Natural killer cell (primary cell): ENCODE results near the gene KRT37. TPM values are rescaled to one million over a fixed set of nuclear protein-coding genes. Genes with fewer than 3 reads are reported as not detected.
"Not testable (repeated sequence)": the region's sequence is repeated elsewhere in the genome, so short reads cannot be mapped to it uniquely, and the experiment has no call there.

Experiments
- ATAC-seq, 3 donors: fragments of 150-1000 bp in 2 of 3; fragments of 200-7000 bp in 1 of 3; cut with Tn5 transposase; 1 replicate in 1 of 3; 2 replicates in 2 of 3; pipeline ENCODE4 v1.10.0; 2021; ENCODE audit warnings: mild to moderate bottlenecking in 2 of 3, moderate library complexity in 2 of 3
- DNase-seq, 2 donors: peaks; one replicate each; pipeline versions ENCODE4 v3.0.0 to v3.0.0-alpha.2; 2013 to 2021; ENCODE audit warnings: mixed read lengths in 1 of 2
- H3K27ac ChIP-seq: one replicate; pipeline ENCODE4 v1.5.1; 2013; ENCODE audit warnings: mild to moderate bottlenecking, low read length
- H3K27me3 ChIP-seq: one replicate; pipeline ENCODE4 v1.6.1; 2013; ENCODE audit warnings: low read length; ENCODE audit not compliant: control insufficient read depth, insufficient read depth
- H3K36me3 ChIP-seq: one replicate; pipeline ENCODE4 v1.6.1; 2013; ENCODE audit warnings: low read length; ENCODE audit not compliant: control insufficient read depth, insufficient read depth
- H3K4me1 ChIP-seq: one replicate; pipeline ENCODE4 v1.6.1; 2013; ENCODE audit warnings: low read length; ENCODE audit not compliant: control insufficient read depth, insufficient read depth
- H3K4me3 ChIP-seq: one replicate; pipeline ENCODE4 v1.5.1; 2013; ENCODE audit warnings: low read length
- H3K9me3 ChIP-seq: one replicate; pipeline ENCODE4 v1.6.1; 2013; ENCODE audit warnings: low read length; ENCODE audit not compliant: control insufficient read depth, insufficient read depth
- H3K27ac Mint-ChIP-seq, 2 donors: one replicate each; pipeline ENCODE4 v1.8.0; 2022; ENCODE audit warnings: mild to moderate bottlenecking in 2 of 2, mixed read lengths in 2 of 2, moderate library complexity in 1 of 2
- H3K27me3 Mint-ChIP-seq, 2 donors: one replicate each; pipeline ENCODE4 v1.8.0; 2022; ENCODE audit warnings: low read depth in 2 of 2, mixed read lengths in 2 of 2
- H3K36me3 Mint-ChIP-seq: one replicate; pipeline ENCODE4 v1.8.0; 2022; ENCODE audit warnings: mixed read lengths
- H3K4me1 Mint-ChIP-seq, 2 donors: one replicate each; pipeline ENCODE4 v1.8.0; 2022; ENCODE audit warnings: mixed read lengths in 2 of 2
- H3K4me3 Mint-ChIP-seq: one replicate; pipeline ENCODE4 v1.8.0; 2022; ENCODE audit warnings: mild to moderate bottlenecking, moderate library complexity, mixed read lengths
- H3K9me3 Mint-ChIP-seq, 2 donors: one replicate each; pipeline ENCODE4 v1.8.0; 2022; ENCODE audit warnings: mixed read lengths in 2 of 2
- CTCF ChIP-seq: fragments of 200-600 bp; IDR thresholded peaks from one replicate; pipeline ENCODE4 v1.8.0; 2022; ENCODE audit warnings: antibody characterized with exemption
- WGBS: methylation state at CpG from one replicate; pipeline ENCODE4 v1.1.7; 2013; ENCODE audit warnings: missing lambda C conversion rate; ENCODE audit not compliant: insufficient coverage; 5-methylcytosine and 5-hydroxymethylcytosine counted together
- intact Hi-C: fragments of 100-400 bp; cut with micrococcal nuclease; formaldehyde crosslinking; loops from one replicate; pipeline ENCODE4 v1.14.2; 2022
- total RNA-seq, 4 donors: library from RNA; stranded (reverse); fragments of 120-200 nt in 1 of 4; gene quantifications; one replicate each; pipeline versions ENCODE4 v1.2.3 to v1.2.4, GENCODE V29; 2013 to 2022

The KRT37 gene
- total RNA-seq, 3 donors from 2014 or later (not counting 1 experiment from before 2014, with no cell fraction given) = not detected

DNA sequence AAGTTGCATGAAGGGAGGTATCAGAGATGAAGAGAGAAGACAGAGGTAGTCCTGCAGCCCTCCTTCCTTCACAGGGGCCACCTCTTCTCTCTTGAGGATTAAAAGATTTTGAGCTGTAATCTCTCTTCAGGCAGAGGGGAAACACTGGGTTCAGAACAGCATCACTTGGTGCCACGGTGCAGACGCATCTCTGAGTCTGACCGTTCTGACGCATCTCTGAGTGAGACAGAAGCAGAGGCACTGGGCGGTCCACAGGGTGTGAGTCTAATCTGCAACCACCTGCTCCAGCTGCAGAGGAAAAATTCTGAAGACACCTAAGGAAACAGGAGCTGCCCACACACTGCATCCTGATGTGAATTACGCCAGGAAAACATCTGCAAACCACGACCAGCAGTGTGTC, 5.3 kb upstream of the KRT37 start:
- no peaks in the 10 kb centered on the region for H3K27me3 ChIP-seq
- Mint-ChIP-seq H3K9me3 (no peaks in the 10 kb centered on the region), H3K27me3 (peaks cover 5 to 30% of the 10 kb centered on the region in 2 donors), H3K36me3 (no peaks in the 10 kb centered on the region), H3K4me1 (no peaks in the 10 kb centered on the region), H3K27ac (no peak overlapping the region), H3K4me3 (no peak overlapping the region)
- DNase-seq = no peak
- ATAC-seq = no peak
- no peak overlapping the region for H3K4me3 ChIP-seq
- TF ChIP-seq CTCF = no peak
- no peaks in the 10 kb centered on the region for H3K36me3 ChIP-seq
- WGBS = 73% methylated on average over 7 of the region's 7 CpGs
- no peaks in the 10 kb centered on the region for H3K4me1 ChIP-seq
- intact Hi-C loops = no loop called here
- no peak overlapping the region for H3K27ac ChIP-seq
- H3K9me3 ChIP-seq = no peaks in the 10 kb centered on the region

- H3K27ac Mint-ChIP-seq = no peak overlapping the region
- H3K36me3 Mint-ChIP-seq = no peaks in the 10 kb centered on the region
- H3K4me3 Mint-ChIP-seq = no peak overlapping the region
- H3K4me1 Mint-ChIP-seq = no peaks in the 10 kb centered on the region
- 75% methylated on average over 4 of the region's 4 CpGs for WGBS
- TF ChIP-seq CTCF = no peak
- H3K27me3 Mint-ChIP-seq = peaks cover 2 to 30% of the 10 kb centered on the region in 2 donors
- DNase-seq = no peak
- Histone ChIP-seq H3K27me3 (no peaks in the 10 kb centered on the region), H3K4me1 (no peaks in the 10 kb centered on the region), H3K9me3 (no peaks in the 10 kb centered on the region), H3K36me3 (no peaks in the 10 kb centered on the region), H3K4me3 (no peak overlapping the region), H3K27ac (no peak overlapping the region)
- H3K9me3 Mint-ChIP-seq = no peaks in the 10 kb centered on the region
- intact Hi-C loops = no loop called here
- no peak for ATAC-seq
Measured at GRCh38 chr17:41428591-41429291, 4.4 kb upstream of the KRT37 start.

DNA sequence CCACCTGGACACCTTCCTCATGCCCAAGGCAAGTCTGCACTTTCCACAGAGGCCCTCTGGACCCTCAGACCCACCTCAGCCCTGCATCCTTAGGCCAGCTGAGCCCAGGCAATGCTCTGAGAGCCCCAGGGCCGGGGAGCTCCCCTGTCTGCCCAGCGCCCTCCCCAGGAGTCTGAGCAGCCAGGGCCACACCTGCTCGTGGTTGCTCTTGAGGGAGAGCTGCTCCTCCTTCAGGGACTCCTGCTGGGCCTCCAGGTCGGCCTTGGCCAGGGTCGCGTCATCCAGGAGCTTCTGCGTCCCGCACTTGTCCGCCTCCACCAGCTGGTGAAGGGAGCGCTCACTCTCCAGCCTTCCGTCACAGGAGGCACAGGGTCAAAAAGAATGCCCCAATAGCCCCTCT, 1.8 kb downstream of the KRT37 start:
- H3K36me3 Mint-ChIP-seq, intact Hi-C loops, H3K36me3 ChIP-seq, ATAC-seq, H3K9me3 ChIP-seq, H3K27me3 ChIP-seq, H3K27ac Mint-ChIP-seq, H3K4me1 Mint-ChIP-seq, H3K9me3 Mint-ChIP-seq, H3K27ac ChIP-seq, H3K4me3 Mint-ChIP-seq, DNase-seq, H3K4me3 ChIP-seq: not testable (repeated sequence)
- peaks cover 13% of the 10 kb centered on the region for H3K4me1 ChIP-seq
- 87% methylated on average over 11 of the region's 11 CpGs for WGBS
- H3K27me3 Mint-ChIP-seq = peaks cover 0 to 21% of the 10 kb centered on the region in 2 donors

GRCh38 chr17:41421617-41422016, 2.8 kb downstream of the KRT37 start:
- Histone ChIP-seq H3K9me3 (no peaks in the 10 kb centered on the region), H3K36me3 (no peaks in the 10 kb centered on the region), H3K27me3 (no peaks in the 10 kb centered on the region), H3K4me3 (no peak overlapping the region), H3K27ac (no peak overlapping the region), H3K4me1 (peaks cover 13% of the 10 kb centered on the region)
- ATAC-seq = no peak
- H3K4me1 Mint-ChIP-seq = no peaks in the 10 kb centered on the region
- 72% methylated on average over 4 of the region's 4 CpGs for WGBS
- no peaks in the 10 kb centered on the region for H3K36me3 Mint-ChIP-seq
- H3K4me3 Mint-ChIP-seq = no peak overlapping the region
- H3K27me3 Mint-ChIP-seq = peaks cover 3 to 23% of the 10 kb centered on the region in 2 donors
- no peak overlapping the region for H3K27ac Mint-ChIP-seq
- no peak for DNase-seq
- no peaks in the 10 kb centered on the region for H3K9me3 Mint-ChIP-seq
- TF ChIP-seq CTCF = no peak
- intact Hi-C loops = no loop called here
